Transverse colon (tissue), 3 donors: ENCODE measurements around the gene TMA16.

Source experiments
- CTCF ChIP-seq, 5 experiments: fragments of 200-600 bp in 3 of 5; fragments of 450-650 bp in 2 of 5; sonication (generic) in 3 of 5; IDR thresholded peaks; 1 replicate in 2 of 5; 2 replicates in 3 of 5; pipeline ENCODE4 v1.5.1; 2016 to 2017; ENCODE audit warnings: antibody characterized with exemption in 5 of 5, inconsistent platforms in 3 of 5, mild to moderate bottlenecking in 2 of 5, moderate library complexity in 1 of 5
- EP300 ChIP-seq: sonication (generic); formaldehyde crosslinking; IDR thresholded peaks from one replicate; pipeline ENCODE4 v1.6.1; 2017; ENCODE audit warnings: antibody characterized with exemption, low read depth

- TF ChIP-seq CTCF (IDR thresholded peaks at IDR 0.05) (no peak), EP300 (no peak)
These were observed 47.8 kb downstream of the TMA16 start for GRCh38 chr4:163542275-163542674.
